Measurements from ENCODE around the gene B4GALNT1.

DNA sequence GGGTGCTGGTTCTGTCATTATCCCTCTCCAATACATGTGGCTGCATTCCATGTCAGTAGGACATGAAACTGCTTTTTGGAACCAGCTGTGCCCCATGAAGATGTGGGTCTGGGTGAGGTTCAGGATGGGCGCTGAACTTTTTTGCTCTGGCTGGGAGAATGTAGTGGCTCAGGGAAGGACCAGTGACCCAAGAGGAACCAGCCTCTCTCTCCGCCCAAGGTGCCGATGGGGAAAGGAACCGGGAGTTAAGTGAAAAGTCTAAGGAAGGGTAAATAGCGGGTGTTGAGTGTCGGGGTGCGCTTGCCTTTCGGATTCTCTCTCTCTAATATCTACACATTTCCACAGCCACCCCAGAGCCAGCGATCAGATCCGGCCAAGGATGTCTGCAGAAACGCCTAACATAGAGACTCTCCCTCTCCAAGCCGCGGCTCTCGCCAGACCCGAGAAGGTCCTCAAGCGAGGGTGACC lies 14.0 kb downstream of the B4GALNT1 start:
- TF ChIP-seq, protein P1, sequence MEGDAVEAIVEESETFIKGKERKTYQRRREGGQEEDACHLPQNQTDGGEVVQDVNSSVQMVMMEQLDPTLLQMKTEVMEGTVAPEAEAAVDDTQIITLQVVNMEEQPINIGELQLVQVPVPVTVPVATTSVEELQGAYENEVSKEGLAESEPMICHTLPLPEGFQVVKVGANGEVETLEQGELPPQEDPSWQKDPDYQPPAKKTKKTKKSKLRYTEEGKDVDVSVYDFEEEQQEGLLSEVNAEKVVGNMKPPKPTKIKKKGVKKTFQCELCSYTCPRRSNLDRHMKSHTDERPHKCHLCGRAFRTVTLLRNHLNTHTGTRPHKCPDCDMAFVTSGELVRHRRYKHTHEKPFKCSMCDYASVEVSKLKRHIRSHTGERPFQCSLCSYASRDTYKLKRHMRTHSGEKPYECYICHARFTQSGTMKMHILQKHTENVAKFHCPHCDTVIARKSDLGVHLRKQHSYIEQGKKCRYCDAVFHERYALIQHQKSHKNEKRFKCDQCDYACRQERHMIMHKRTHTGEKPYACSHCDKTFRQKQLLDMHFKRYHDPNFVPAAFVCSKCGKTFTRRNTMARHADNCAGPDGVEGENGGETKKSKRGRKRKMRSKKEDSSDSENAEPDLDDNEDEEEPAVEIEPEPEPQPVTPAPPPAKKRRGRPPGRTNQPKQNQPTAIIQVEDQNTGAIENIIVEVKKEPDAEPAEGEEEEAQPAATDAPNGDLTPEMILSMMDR (conservative IDR thresholded peaks at IDR 0.05 in 1 of 2, IDR thresholded peaks at IDR 0.05 in 1 of 2; ENCODE audit: low read depth in 1 of 2, low read length in 2 of 2), result no peak
- no peak for TF ChIP-seq EZH2 (IDR thresholded peaks at IDR 0.05; ENCODE audit: low read length, missing control alignments)

Measured in fibroblast of lung (primary cell).